Activated CD4-positive, alpha-beta T cell treated with anti-CD3 and anti-CD28 coated beads for 24 hours (primary cell): ENCODE data around the gene GRM1.

Experiments used
- DNase-seq, 2 donors: peaks; one replicate each; pipeline ENCODE4 v3.0.0-alpha.2; 2020; ENCODE audit warnings: low read depth in 2 of 2

Gene GRM1

DNA sequence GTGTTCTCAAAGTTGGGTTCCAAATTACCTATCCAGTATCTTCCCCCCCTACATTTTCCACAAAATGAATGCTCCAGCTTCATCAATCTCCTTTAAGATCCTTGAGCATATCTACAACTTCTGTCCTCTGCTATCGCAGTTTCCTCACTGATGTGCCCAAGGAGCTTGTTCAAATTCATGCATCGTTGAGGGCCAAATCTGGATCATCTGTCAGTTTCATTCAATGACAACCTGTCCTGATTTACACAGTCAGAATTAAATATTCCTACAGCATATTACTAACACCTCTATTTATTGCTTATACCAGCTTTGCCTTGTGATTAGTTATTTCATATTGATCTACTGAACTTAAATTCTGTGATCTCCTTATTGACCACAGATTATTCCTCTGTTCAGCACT is 68.7 kb downstream of the GRM1 start:
- no peak for DNase-seq

- DNase-seq, result no peak
Observed at GRCh38 chr6:146100776-146101175, 71.9 kb downstream of the GRM1 start.

DNA sequence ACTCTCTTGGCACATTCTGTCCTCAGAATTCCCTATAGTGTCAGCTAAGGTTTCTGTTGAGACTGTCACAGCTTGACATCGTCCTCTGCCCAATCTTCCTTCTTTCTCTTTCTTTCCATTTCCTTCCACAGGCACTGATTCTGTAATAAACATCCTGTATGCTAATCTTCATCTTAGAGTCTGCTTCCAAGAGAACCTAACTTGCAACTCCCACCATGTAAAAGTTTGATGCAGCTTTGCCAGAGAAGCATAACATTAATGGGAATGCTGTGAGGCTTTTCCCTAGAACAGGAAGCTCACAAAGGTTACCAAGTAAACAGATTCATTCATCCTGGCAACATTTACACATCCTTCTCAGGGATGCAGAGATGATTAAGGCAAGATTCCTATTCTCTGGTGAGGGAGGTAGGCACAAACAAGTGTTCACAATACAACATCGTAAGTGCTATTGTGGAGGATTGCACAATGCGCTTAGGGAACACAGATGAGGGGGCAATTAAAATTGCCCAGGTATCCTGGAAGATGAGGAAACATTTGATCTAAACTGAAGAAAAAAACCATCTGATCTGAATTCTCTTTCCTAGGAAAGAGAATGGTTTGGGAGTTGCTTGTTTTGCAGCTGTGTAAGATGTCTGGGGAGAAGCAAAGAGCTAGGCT is 74.7 kb downstream of the GRM1 start:
- no peak for DNase-seq

GRCh38 chr6:146106532-146106931 is 77.7 kb downstream of the GRM1 start:
- DNase-seq, result no peak

DNA sequence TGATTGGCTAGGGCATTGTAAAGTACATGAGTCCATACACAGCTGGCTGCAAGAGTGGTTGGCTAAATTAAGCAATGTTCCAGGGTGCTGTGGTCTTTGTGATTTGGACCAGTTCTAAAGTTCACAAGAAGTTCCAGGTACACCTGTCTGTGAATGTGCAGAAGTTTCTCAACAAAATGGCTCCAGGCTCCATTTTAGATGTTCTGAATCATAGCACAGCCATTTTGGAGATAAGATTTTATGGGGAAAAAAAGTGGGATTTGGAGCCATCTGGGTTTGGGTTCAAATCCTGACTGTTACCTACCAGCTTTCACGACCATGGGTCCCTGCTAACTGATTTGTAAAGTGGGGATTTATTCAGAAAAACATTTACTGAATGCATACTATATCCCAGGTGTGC is 82.1 kb downstream of the GRM1 start:
- DNase-seq, result no peak

- no peak for DNase-seq
Observed at GRCh38 chr6:146111881-146112450, 83.1 kb downstream of the GRM1 start.

GRCh38 chr6:146113084-146113623 is 84.3 kb downstream of the GRM1 start:
- no peak for DNase-seq

DNA sequence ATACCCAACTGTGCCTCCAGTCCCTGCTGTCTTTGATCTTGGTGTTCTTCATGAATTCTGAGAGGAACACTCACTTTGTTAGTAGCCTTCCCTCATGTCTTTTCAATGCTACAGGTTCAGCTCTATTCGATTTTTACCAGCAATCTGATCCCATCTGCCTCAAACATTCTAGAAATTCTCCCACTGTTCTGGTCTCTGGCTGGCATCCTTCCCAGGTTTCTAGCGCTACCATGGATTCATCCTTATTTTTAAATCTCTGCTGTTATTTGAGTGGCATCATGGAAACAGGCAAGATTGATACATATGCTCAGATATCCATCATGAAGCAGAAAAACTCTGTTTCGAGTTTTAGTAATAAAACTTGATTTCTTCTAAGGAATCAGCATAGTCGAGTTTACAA is 94.8 kb downstream of the GRM1 start:
- no peak for DNase-seq

DNA sequence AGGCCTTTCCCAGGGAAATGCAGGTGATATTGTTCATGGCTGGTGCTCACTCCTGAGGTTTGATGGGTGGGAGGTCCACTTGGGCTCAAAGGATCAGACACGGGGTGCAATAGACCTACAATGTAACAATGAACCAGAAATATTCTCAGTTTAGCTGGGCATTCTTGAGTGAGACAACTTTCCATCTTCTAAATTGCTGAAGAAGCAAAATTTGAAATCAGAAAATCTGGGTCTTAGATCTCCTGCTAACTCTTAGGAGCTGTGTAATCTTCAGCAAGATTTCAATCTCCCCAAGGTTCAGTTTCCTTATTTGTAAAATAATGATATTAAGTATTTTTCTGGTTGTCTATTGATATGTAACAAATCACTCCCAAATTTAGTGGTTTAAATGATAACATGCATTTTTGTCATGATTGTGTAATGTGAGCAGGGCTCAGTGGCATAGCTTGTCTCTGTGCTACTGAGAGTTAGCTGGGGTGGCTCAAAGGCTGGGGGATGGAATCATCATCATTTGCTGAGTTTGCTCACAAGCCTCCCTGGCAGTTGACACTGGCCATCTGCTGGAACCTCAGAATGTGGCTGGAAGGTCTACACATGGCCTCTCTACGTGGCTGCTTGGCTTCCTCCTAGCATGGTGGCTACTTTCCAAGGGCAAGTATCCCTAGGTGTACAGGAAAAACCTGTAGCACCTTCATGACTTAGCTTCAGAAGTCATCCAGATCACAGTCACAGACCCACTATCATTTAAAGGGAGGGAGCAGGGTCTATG is 98.8 kb downstream of the GRM1 start:
- DNase-seq, result no peak

- no peak for DNase-seq
Observed at GRCh38 chr6:146133866-146134265, 105.0 kb downstream of the GRM1 start.

DNA sequence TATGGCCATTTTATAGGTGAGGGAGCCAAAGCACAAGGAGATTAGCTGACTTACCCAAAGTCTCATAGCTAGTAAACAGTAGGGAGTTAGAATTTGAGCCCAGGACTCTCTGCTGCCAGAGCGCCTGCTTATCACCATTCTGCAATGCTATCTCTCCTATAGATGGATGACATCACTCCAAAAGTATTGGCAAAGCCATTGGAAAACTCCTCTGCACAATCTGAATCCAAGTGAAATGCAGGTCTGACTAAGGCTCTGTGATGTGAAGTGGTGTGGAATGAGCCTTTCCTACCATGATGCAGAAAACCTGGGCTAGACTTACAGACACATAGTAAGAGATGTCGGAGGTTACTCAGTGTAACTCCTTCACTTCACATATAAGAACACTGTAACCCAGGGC is 106.3 kb downstream of the GRM1 start:
- DNase-seq, result no peak

- no peak for DNase-seq
Observed at GRCh38 chr6:146146836-146147235, 118.0 kb downstream of the GRM1 start.

GRCh38 chr6:146149770-146150169 is 120.9 kb downstream of the GRM1 start:
- no peak for DNase-seq

GRCh38 chr6:146153040-146153758 is 124.3 kb downstream of the GRM1 start:
- no peak for DNase-seq

DNA sequence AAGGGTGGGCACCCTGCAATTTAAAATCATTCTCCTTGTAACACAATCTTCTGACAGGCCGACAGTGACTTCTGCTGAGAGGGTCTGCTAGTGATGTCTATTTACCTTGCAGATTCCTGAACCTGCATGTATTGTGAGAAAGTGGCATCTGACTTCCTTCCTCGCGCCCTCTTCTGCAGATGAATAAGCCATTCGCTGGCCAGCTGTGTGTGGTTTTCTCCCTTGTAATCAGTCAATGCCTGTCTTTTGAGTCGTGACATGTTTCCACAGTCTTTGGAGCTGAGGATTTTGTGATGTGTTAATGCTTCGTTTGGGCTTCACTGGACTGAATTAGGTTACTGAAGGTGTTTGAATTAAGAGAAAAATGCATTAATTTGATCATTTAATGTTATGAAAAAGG is 125.3 kb downstream of the GRM1 start:
- DNase-seq, result no peak

DNA sequence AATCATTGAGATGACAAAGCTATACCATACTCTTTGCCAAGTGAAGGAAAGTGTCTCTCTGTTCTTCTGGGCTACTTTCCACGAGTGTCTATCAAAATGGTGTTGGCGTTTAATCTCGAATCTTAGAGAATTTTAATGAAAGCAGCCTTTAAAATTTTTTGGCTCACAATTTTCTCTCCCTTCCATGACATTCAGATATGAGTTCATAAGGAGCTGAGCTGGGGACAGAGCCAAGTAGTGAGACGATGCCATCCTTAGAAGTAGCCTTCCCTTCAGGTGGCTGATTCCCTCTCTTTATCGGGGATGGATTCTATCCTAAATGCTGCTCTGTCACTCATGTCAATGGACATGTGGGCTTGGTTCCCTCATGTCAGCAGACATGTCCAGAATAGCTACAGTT is 132.8 kb downstream of the GRM1 start:
- no peak for DNase-seq

GRCh38 chr6:146169872-146170271 is 141.0 kb downstream of the GRM1 start:
- no peak for DNase-seq

DNA sequence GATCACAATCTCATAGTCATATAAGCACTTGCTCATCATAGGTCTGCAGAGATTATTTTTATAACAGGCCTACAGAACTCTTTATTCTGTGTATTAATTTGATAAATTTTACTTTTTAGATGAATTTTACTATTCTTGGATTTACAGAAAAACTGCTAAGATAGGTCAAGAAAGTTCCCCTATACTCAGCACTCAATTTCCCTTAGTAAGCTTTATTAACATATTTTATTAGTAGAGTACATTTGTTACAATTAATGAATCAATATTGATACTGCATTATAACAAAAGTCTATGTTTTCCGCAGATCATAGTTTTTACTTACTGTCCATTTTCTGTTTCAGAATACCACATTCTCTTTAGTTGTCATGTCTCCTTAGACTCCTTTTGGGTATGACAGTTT is 148.9 kb downstream of the GRM1 start:
- no peak for DNase-seq

DNA sequence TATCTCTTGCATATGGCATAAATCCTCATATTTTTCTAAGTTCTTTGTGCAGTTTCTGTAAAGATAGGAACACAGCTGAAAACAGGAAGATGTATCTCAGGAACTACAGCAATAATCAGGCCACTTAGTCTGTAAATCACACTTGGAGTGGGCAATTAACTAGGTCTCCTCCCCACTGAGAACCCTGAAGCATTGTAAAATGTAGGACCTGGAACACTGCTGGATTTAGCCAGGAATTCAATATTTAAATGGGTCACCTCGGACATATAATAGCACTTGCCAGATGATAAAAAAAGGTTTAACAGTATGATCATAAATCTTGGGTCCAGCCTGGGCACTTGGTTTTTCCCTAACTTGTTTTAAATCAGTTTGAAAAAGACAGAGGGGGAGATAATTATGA is 155.0 kb downstream of the GRM1 start:
- no peak for DNase-seq

- no peak for DNase-seq
Observed at GRCh38 chr6:146184701-146185100, 155.8 kb downstream of the GRM1 start.

- no peak for DNase-seq
Observed at GRCh38 chr6:146189131-146189530, 160.3 kb downstream of the GRM1 start.

- DNase-seq, result no peak
Observed at GRCh38 chr6:146190581-146190980, 161.7 kb downstream of the GRM1 start.
